ENCODE data around the gene RAB7B.

The RAB7B gene

GRCh38 chr1:205940710-205941109 lies 62.5 kb downstream of the RAB7B start:
- TF ChIP-seq CTCF (IDR thresholded peaks at IDR 0.05; ENCODE audit: insufficient read depth, low read length, poor library complexity, severe bottlenecking) (no peak), EZH2phosphoT487 (conservative IDR thresholded peaks at IDR 0.05; ENCODE audit: low read length) (no peak)
- no peaks in the 10 kb centered on the region for H3K27me3 ChIP-seq (ENCODE audit: low read length)
- H3K9me2 ChIP-seq (replicated peaks; ENCODE audit: insufficient read depth, low read length) = no peaks in the 10 kb centered on the region
- no peak overlapping the region for H3K4me3 ChIP-seq (ENCODE audit: insufficient read depth, low read length, poor library complexity, severe bottlenecking)
- no peaks in the 10 kb centered on the region for H3K9me3 ChIP-seq (ENCODE audit: insufficient read depth, low read length)
- no peaks in the 10 kb centered on the region for H3K36me3 ChIP-seq (ENCODE audit: low read length)
- H3K79me2 ChIP-seq (ENCODE audit: insufficient read depth, low read length) = no peaks in the 10 kb centered on the region
- H3F3A ChIP-seq (ENCODE audit: insufficient read depth) = no peaks in the 10 kb centered on the region
- H3K27ac ChIP-seq (ENCODE audit: low read depth, low read length) = no peak overlapping the region
- H4K20me1 ChIP-seq (ENCODE audit: low read depth, low read length) = no peaks in the 10 kb centered on the region
- H3K9ac ChIP-seq (ENCODE audit: low read length) = no peak overlapping the region
- no peak overlapping the region for H3K4me2 ChIP-seq (ENCODE audit: low read depth, low read length, poor library complexity, severe bottlenecking)
- no peak overlapping the region for H2AFZ ChIP-seq (ENCODE audit: low read depth, low read length, severe bottlenecking)

- no peaks in the 10 kb centered on the region for H3K36me3 ChIP-seq (ENCODE audit: low read length)
- no peak overlapping the region for H3K9ac ChIP-seq (ENCODE audit: low read length)
- H4K20me1 ChIP-seq (ENCODE audit: low read depth, low read length) = no peaks in the 10 kb centered on the region
- no peaks in the 10 kb centered on the region for H3K9me2 ChIP-seq (replicated peaks; ENCODE audit: insufficient read depth, low read length)
- TF ChIP-seq CTCF (IDR thresholded peaks at IDR 0.05; ENCODE audit: insufficient read depth, low read length, poor library complexity, severe bottlenecking) = no peak
- TF ChIP-seq EZH2phosphoT487 (conservative IDR thresholded peaks at IDR 0.05; ENCODE audit: low read length) = no peak
- no peaks in the 10 kb centered on the region for H3K79me2 ChIP-seq (ENCODE audit: insufficient read depth, low read length)
- H3K4me2 ChIP-seq (ENCODE audit: low read depth, low read length, poor library complexity, severe bottlenecking) = no peak overlapping the region
- no peaks in the 10 kb centered on the region for H3K27me3 ChIP-seq (ENCODE audit: low read length)
- no peaks in the 10 kb centered on the region for H3F3A ChIP-seq (ENCODE audit: insufficient read depth)
- H3K27ac ChIP-seq (ENCODE audit: low read depth, low read length) = no peak overlapping the region
- H3K9me3 ChIP-seq (ENCODE audit: insufficient read depth, low read length) = no peaks in the 10 kb centered on the region
- no peak overlapping the region for H2AFZ ChIP-seq (ENCODE audit: low read depth, low read length, severe bottlenecking)
- no peak overlapping the region for H3K4me3 ChIP-seq (ENCODE audit: insufficient read depth, low read length, poor library complexity, severe bottlenecking)
Observed at GRCh38 chr1:205939690-205940330, 63.4 kb downstream of the RAB7B start.

- Histone ChIP-seq H4K20me1 (ENCODE audit: low read depth, low read length) (no peaks in the 10 kb centered on the region), H3K9me2 (replicated peaks; ENCODE audit: insufficient read depth, low read length) (no peaks in the 10 kb centered on the region), H3K9ac (ENCODE audit: low read length) (no peak overlapping the region), H3K27me3 (ENCODE audit: low read length) (no peaks in the 10 kb centered on the region), H3K36me3 (ENCODE audit: low read length) (no peaks in the 10 kb centered on the region), H3F3A (ENCODE audit: insufficient read depth) (no peaks in the 10 kb centered on the region), H2AFZ (ENCODE audit: low read depth, low read length, severe bottlenecking) (no peak overlapping the region), H3K9me3 (ENCODE audit: insufficient read depth, low read length) (no peaks in the 10 kb centered on the region), H3K4me2 (ENCODE audit: low read depth, low read length, poor library complexity, severe bottlenecking) (no peak overlapping the region), H3K79me2 (ENCODE audit: insufficient read depth, low read length) (no peaks in the 10 kb centered on the region), H3K4me3 (ENCODE audit: insufficient read depth, low read length, poor library complexity, severe bottlenecking) (no peak overlapping the region), H3K27ac (ENCODE audit: low read depth, low read length) (no peak overlapping the region)
- TF ChIP-seq CTCF (IDR thresholded peaks at IDR 0.05; ENCODE audit: insufficient read depth, low read length, poor library complexity, severe bottlenecking) (no peak), EZH2phosphoT487 (conservative IDR thresholded peaks at IDR 0.05; ENCODE audit: low read length) (no peak)
Observed at GRCh38 chr1:205938682-205939081, 64.5 kb downstream of the RAB7B start.
